Ovary (tissue), 9 donors: Measurements from ENCODE around the gene GJC2. TPM values are rescaled to one million over a fixed set of nuclear protein-coding genes. Genes with fewer than 3 reads are reported as not detected.
A peak's percentile ranks its signal among the peaks of the same experiment; 100 is the strongest.

Source experiments
- DNase-seq, 5 donors: peaks; one replicate each; pipeline ENCODE4 v3.0.0-alpha.2; 2019 to 2020
- H3K27ac ChIP-seq, 2 donors: fragments of 200-600 bp; one replicate each; pipeline versions ENCODE4 v1.5.1 to v1.8.0; 2019 to 2022
- H3K27me3 ChIP-seq: fragments of 200-600 bp; one replicate; pipeline ENCODE4 v1.8.0; 2022
- H3K36me3 ChIP-seq: fragments of 200-600 bp; sonication (generic); one replicate; pipeline ENCODE4 v1.5.1; 2019
- H3K4me1 ChIP-seq: one replicate; pipeline ENCODE4 v1.8.1; 2013; ENCODE audit warnings: mild to moderate bottlenecking, moderate library complexity; ENCODE audit not compliant: insufficient read depth
- H3K4me3 ChIP-seq: fragments of 200-600 bp; sonication (generic); one replicate; pipeline ENCODE4 v1.5.1; 2017
- H3K9me3 ChIP-seq, 2 donors: fragments of 200-600 bp in 1 of 2; sonication (generic) in 1 of 2; one replicate each; pipeline versions ENCODE4 v1.5.1 to v1.8.1; 2013 to 2019; ENCODE audit warnings: mild to moderate bottlenecking in 1 of 2, moderate library complexity in 1 of 2
- CTCF ChIP-seq, 3 donors: fragments of 450-650 bp in 2 of 3; fragments of 200-600 bp in 1 of 3; IDR thresholded peaks; one replicate each; pipeline versions ENCODE4 v1.5.1 to v1.8.0; 2016 to 2022; ENCODE audit warnings: antibody characterized with exemption in 3 of 3, mild to moderate bottlenecking in 1 of 3
- EP300 ChIP-seq: sonication (generic); formaldehyde crosslinking; IDR thresholded peaks from one replicate; pipeline ENCODE4 v1.6.1; 2017; ENCODE audit warnings: antibody characterized with exemption
- POLR2A ChIP-seq: fragments of 450-650 bp; IDR thresholded peaks from one replicate; pipeline ENCODE4 v1.6.1; 2017; ENCODE audit warnings: antibody characterized with exemption, mild to moderate bottlenecking, moderate library complexity
- WGBS, 3 donors: extraction: QIAGEN DNeasy Blood & Tissue Kit in 1 of 3; methylation state at CpG; one replicate each; pipeline versions ENCODE4 v1.1.5 to v1.1.7; 2013 to 2017; 5-methylcytosine and 5-hydroxymethylcytosine counted together
- intact Hi-C, 4 donors: fragments of 100-400 bp; cut with DNase I; formaldehyde crosslinking; loops; one replicate each; pipeline versions ENCODE4 v1.11.0 to v1.15.1; 2022 to 2023
- polyA plus RNA-seq, 2 donors: library from polyadenylated mRNA; stranded (reverse); fragments of 200-250 nt in 1 of 2; fragments of 350-450 nt in 1 of 2; fragmentation: Illumina TruSeq in 1 of 2; extraction: RNeasy Lipid Tissue Mini Kit (QIAGEN cat#74804) in 1 of 2; gene quantifications; one replicate each; pipeline ENCODE4 v1.2.3, GENCODE V29; 2013 to 2014
- total RNA-seq, 7 donors: library from RNA; depleted of rRNA in 2 of 7; stranded (reverse); fragments of >200 nt in 2 of 7; fragmentation: NEBNext Ultra II Directional in 3 of 7; extraction: Animal tissue kit (Norgen Biotek cat#: 25700) in 3 of 7; gene quantifications; one replicate each; pipeline versions ENCODE4 v1.1.0 to v1.2.4, GENCODE V29; 2016 to 2023
- donor health status: DM: no; HTN: no; CAD: no; lungs with moderate emphysema.
- donor health status: DM: no; HTN: no; CAD: no.
- donor health status: Bipolar disorder and iron deficiency.
- donor health status: DM: yes; HTN: yes; CAD: no.
- donor health status: DM: no; HTN: no; CAD: no.
- donor health status: DM: yes; HTN: yes; CAD: no.

GJC2 gene
- total and polyA plus RNA-seq, 9 donors: 0.18 to 12.6 (median 6.1) TPM

DNA sequence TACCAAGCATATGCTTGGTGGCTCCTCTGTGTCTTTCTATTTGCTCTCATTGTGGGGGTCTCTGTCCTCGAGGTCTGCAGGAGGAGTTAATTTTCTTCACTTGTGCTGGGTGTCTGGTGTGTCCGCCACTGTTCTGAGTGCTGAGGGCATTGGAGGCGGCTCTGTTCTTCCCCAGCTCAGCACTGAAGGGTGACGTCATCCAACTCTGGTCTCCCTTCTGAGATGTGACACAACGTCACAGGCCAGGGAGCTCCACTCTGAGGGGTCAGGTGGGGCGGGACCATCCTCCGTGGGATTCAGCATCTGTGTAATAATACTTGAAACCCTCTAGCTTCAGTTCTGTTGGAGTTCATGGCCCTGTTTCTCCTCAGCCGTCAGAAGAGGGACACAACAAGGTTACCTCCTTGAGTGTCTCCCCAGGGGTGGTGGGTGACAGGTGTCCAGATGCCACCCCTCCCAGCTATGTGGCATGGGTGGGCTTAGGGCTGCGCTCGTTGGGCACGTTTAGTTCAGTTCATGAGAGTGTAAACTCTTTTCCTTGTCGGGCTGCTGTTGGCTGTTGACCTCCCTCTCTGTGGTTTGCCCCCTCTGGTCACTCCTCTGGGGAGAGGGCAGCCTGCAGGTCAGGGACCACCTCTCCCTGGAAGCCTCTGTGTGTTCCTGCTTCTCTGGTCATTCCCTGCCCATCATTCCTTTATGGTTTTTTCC, 19.0 kb downstream of the GJC2 start:
- no peak overlapping the region for H3K27ac ChIP-seq
- TF ChIP-seq CTCF (IDR thresholded peaks at IDR 0.05): no peak
- no peak for TF ChIP-seq POLR2A
- TF ChIP-seq EP300: no peak
- intact Hi-C loops: loop anchor here in 1 of 4 donors (10.0 kb wide), 1 partner anchor 236 kb away; the partner anchor contains the start of gene TRIM11

DNA sequence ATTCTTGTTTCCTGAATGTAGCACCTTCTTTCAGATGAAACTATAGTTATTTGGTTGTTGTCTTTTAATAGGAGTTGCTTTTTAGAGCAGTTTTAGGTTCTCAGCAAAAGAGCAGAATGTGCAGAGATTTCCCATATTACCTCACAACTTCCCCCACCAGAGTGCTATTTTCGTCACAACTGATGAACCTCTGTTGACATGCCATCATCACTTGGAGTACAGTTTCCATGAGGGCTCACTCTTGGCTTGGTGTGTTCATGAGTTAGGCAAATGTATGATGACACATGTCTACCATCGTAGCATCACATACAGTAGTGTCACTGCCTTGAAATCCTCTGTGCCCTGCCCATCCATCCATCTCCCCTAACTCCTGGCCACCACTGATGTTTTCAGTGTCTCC, 19.6 kb downstream of the GJC2 start:
- DNase-seq: peak in 1 of 5 donors; percentile 2
- 84 to 94% (median 87%) methylated on average over 2 of the region's 2 CpGs for WGBS, 3 donors
- no peaks in the 10 kb centered on the region for H3K27me3 ChIP-seq
- TF ChIP-seq POLR2A: no peak
- TF ChIP-seq CTCF (IDR thresholded peaks at IDR 0.05): no peak
- TF ChIP-seq EP300: no peak
- intact Hi-C loops: loop anchor here in 1 of 4 donors (10.0 kb wide), 1 partner anchor 235 kb away; the partner anchor contains the start of gene TRIM11
- H3K4me1 ChIP-seq: peaks cover 7% of the 10 kb centered on the region
- H3K27ac ChIP-seq: no peak overlapping the region
- H3K4me3 ChIP-seq: no peak overlapping the region
- no peaks in the 10 kb centered on the region for H3K9me3 ChIP-seq
- H3K36me3 ChIP-seq: no peaks in the 10 kb centered on the region

More for the DNA sequence above, 19.0 kb downstream of the GJC2 start:
- H3K4me3 ChIP-seq: no peak overlapping the region
- H3K9me3 ChIP-seq: no peaks in the 10 kb centered on the region
- H3K36me3 ChIP-seq: no peaks in the 10 kb centered on the region
- peaks cover 7% of the 10 kb centered on the region for H3K4me1 ChIP-seq
- no peaks in the 10 kb centered on the region for H3K27me3 ChIP-seq
- peak in 3 of 5 donors; percentile 19 to 35 (median 20) for DNase-seq
- WGBS, 3 donors: 74 to 78% (median 77%) methylated on average over 12 of the region's 12 CpGs

DNA sequence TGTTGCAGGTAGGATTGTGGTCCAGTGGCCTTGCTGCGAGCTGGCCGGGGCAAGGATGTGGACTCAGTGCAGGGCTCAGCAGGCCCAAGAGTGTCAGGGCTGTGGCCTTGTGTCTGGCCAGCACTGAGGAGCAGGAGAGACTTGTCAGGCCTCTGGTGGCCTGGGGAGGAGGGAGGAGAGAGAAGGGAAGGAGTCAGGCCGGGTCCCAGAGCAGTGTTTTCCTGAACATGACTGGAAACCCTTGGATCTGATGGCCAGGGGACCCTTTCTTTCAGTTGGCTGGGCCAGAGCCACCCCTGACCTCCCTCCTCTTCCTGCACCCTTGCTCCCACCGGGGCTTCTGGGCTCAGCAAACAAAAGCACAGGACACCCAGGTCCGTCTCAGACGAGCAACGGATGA, 20.9 kb downstream of the GJC2 start:
- intact Hi-C loops: no loop called here
- DNase-seq: peak in 2 of 5 donors; percentile 11 to 23
- H3K4me1 ChIP-seq: peaks cover 7% of the 10 kb centered on the region
- H3K36me3 ChIP-seq: no peaks in the 10 kb centered on the region
- no peaks in the 10 kb centered on the region for H3K27me3 ChIP-seq
- no peak overlapping the region for H3K4me3 ChIP-seq
- 78 to 84% (median 82%) methylated on average over 7 of the region's 7 CpGs for WGBS, 3 donors
- no peak overlapping the region for H3K27ac ChIP-seq
- no peak for TF ChIP-seq CTCF (IDR thresholded peaks at IDR 0.05)
- no peaks in the 10 kb centered on the region for H3K9me3 ChIP-seq

DNA sequence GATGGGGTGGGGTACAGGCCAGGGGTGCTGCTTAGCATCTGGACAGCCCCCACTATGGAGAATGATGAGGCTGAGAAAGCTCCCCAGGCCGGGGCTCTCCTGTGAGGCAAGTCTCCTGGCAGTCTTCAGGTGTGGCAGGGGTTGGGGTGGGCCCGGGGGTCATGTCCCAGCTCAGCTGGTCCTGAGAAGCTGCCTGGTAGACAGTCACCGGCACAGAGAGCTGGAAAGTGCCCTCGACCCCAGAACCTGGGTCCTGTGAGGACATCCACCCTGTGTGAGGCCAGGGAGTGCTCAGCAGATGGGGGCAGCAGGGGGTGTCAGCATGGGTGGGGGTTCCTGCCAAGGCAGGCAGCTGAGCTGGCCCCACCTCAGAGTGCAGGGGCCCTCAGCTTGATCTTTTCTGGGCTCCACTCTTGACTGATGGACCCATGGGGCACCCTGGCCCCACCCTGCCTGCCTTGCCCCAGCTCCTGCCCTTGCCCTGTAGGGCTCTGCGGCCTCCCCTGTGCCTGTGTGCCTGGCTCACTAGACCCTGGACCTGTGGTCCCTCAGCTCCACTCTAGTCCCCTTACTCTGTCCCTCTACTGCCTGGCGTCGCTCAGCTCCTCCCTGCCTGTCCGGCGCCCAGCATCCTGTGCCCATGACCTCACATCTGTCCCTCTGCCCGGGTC, 21.6 kb downstream of the GJC2 start:
- 74 to 75% (median 74%) methylated on average over 10 of the region's 10 CpGs for WGBS, 3 donors
- H3K27ac ChIP-seq: no peak overlapping the region
- TF ChIP-seq CTCF (IDR thresholded peaks at IDR 0.05) (no peak), EP300 (no peak)
- peak in 3 of 5 donors; percentile 16 to 31 (median 23) for DNase-seq
- H3K4me3 ChIP-seq: no peak overlapping the region
- no peaks in the 10 kb centered on the region for H3K27me3 ChIP-seq
- no peaks in the 10 kb centered on the region for H3K36me3 ChIP-seq
- intact Hi-C loops: no loop called here
- H3K9me3 ChIP-seq: no peaks in the 10 kb centered on the region
- H3K4me1 ChIP-seq: peaks cover 5% of the 10 kb centered on the region
